ENCODE results near the gene BHLHA15.

The BHLHA15 gene

DNA sequence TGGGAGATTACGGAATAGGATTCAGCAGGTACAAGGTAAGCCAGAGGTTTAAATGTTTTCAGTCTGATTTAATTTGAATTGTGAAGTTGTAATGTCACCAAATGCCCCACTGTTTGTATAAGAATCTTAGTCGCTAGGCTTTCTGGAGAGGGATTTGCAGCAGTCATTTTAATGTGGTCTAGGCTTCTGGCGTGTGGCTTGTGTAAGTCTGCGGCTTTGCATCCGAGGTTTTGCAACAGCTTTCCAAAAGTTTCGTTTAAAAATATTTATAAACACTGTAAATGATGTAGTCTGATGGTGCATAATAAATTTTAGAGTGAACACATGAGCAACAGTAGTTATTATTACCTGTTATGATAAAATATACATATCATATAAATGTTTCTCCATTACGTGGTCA, 26.1 kb upstream of the BHLHA15 start:
- Histone ChIP-seq H3K4me1 (ENCODE audit: control insufficient read depth, insufficient read depth, low read length) (no peaks in the 10 kb centered on the region), H3K27ac (ENCODE audit: extremely low read depth, low read depth, low read length) (no peak overlapping the region), H3K4me3 (ENCODE audit: low read depth, low read length) (no peak overlapping the region), H3K9me3 (ENCODE audit: control insufficient read depth, insufficient read depth, low read depth, low read length) (no peaks in the 10 kb centered on the region), H3K36me3 (ENCODE audit: control insufficient read depth in 2 of 2, insufficient read depth in 1 of 2, low read length in 2 of 2) (peaks cover 6 to 14% of the 10 kb centered on the region in 2 experiments; a peak in 2 of 3 replicates)
- TF ChIP-seq HOXA7 (CRISPR knock-in tag; IDR thresholded peaks at IDR 0.05; ENCODE audit: borderline replicate concordance) (no peak), WT1 (tag by site-specific recombination; IDR thresholded peaks at IDR 0.05) (no peak), ZNF157 (tag by site-specific recombination; IDR thresholded peaks at IDR 0.05) (no peak), ZNF311 (tag by site-specific recombination; IDR thresholded peaks at IDR 0.05; ENCODE audit: borderline replicate concordance) (no peak), ZNF324 (tag by site-specific recombination; IDR thresholded peaks at IDR 0.05) (no peak)
- TF ChIP-seq, protein P1, sequence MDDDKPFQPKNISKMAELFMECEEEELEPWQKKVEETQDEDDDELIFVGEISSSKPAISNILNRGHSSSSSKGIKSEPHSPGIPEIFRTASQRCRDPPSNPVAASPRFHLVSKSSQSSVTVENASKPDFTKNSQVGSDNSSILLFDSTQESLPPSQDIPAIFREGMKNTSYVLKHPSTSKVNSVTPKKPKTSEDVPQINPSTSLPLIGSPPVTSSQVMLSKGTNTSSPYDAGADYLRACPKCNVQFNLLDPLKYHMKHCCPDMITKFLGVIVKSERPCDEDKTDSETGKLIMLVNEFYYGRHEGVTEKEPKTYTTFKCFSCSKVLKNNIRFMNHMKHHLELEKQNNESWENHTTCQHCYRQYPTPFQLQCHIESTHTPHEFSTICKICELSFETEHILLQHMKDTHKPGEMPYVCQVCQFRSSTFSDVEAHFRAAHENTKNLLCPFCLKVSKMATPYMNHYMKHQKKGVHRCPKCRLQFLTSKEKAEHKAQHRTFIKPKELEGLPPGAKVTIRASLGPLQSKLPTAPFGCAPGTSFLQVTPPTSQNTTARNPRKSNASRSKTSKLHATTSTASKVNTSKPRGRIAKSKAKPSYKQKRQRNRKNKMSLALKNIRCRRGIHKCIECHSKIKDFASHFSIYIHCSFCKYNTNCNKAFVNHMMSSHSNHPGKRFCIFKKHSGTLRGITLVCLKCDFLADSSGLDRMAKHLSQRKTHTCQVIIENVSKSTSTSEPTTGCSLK (tag by site-specific recombination; IDR thresholded peaks at IDR 0.05) = no peak
- TF ChIP-seq, protein P2, sequence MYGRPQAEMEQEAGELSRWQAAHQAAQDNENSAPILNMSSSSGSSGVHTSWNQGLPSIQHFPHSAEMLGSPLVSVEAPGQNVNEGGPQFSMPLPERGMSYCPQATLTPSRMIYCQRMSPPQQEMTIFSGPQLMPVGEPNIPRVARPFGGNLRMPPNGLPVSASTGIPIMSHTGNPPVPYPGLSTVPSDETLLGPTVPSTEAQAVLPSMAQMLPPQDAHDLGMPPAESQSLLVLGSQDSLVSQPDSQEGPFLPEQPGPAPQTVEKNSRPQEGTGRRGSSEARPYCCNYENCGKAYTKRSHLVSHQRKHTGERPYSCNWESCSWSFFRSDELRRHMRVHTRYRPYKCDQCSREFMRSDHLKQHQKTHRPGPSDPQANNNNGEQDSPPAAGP (tag by site-specific recombination; IDR thresholded peaks at IDR 0.05) = no peak
- TF ChIP-seq, protein P3, sequence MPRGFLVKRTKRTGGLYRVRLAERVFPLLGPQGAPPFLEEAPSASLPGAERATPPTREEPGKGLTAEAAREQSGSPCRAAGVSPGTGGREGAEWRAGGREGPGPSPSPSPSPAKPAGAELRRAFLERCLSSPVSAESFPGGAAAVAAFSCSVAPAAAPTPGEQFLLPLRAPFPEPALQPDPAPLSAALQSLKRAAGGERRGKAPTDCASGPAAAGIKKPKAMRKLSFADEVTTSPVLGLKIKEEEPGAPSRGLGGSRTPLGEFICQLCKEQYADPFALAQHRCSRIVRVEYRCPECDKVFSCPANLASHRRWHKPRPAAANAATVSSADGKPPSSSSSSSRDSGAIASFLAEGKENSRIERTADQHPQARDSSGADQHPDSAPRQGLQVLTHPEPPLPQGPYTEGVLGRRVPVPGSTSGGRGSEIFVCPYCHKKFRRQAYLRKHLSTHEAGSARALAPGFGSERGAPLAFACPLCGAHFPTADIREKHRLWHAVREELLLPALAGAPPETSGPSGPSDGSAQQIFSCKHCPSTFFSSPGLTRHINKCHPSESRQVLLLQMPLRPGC (tag by site-specific recombination; IDR thresholded peaks at IDR 0.05) = no peak
- ChIA-PET POLR2A (interaction anchor here (0.6 kb wide), 1 partner anchor 59 kb away, joined by 3 read pairs; no protein-coding TSS in a partner anchor), CTCF (interaction anchor here (0.6 to 1.7 kb wide), 3 partner anchors 16 to 20 kb away, joined by 3 to 5 read pairs (median 4); no protein-coding TSS in a partner anchor)

DNA sequence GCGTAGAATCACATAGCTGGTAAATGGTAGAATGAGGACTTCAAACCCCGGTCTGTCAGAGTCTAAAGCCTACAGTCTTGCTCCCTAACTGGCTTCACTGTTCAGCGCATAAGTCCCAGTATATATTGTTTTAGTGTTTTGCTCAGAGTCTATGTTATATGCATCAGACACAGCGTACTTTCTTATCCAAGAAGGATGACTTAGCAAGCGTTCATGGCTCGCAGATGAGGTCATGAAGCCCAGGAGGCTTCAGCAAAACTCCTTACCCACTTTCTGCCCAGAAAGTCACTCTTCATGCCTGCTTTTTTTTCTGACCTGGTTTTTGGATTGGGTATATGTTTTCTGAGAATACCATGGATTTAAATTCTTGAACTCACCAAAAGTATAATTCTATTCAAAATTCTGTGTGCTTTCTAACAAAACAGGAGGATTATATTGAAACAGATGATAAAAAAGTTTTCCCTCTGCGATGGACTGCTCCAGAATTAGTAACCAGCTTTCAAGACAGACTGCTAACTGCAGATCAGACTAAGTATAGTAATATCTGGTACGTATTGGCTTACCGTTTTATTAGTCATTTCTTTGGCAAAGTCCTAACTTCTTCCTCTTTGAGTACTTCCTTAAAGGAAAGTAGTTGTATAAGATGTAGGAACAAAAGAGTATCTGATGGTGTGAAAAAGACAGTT, 24.6 kb upstream of the BHLHA15 start:
- no peak for TF ChIP-seq SP7 (tag by site-specific recombination; IDR thresholded peaks at IDR 0.05)
- TF ChIP-seq GLI2 (tag by site-specific recombination; IDR thresholded peaks at IDR 0.05; ENCODE audit: borderline replicate concordance, low read depth) = no peak
- no peak for TF ChIP-seq ZNF366 (tag by site-specific recombination; conservative IDR thresholded peaks at IDR 0.05)
- TF ChIP-seq GFI1B (tag by site-specific recombination; IDR thresholded peaks at IDR 0.05) = no peak
- no peak for TF ChIP-seq REPIN1 (tag by site-specific recombination; IDR thresholded peaks at IDR 0.05; ENCODE audit: low read depth)
- no peak for TF ChIP-seq ZBTB10 (tag by site-specific recombination; IDR thresholded peaks at IDR 0.05)
- TF ChIP-seq ZNF335 (tag by site-specific recombination; conservative IDR thresholded peaks at IDR 0.05) = no peak
- TF ChIP-seq MYNN (tag by site-specific recombination; IDR thresholded peaks at IDR 0.05; ENCODE audit: borderline replicate concordance) = no peak
- TF ChIP-seq ZNF140 (tag by site-specific recombination; IDR thresholded peaks at IDR 0.05) = no peak
- no peak for TF ChIP-seq ZFP41 (tag by site-specific recombination; IDR thresholded peaks at IDR 0.05; ENCODE audit: borderline replicate concordance)
- TF ChIP-seq ZNF362 (tag by site-specific recombination; IDR thresholded peaks at IDR 0.05) = no peak
- no peak for TF ChIP-seq ZNF26 (tag by site-specific recombination; IDR thresholded peaks at IDR 0.05)
- no peak for TF ChIP-seq ZNF639 (tag by site-specific recombination; IDR thresholded peaks at IDR 0.05)
- TF ChIP-seq YY1 (tag by site-specific recombination; IDR thresholded peaks at IDR 0.05) = no peak
- Histone ChIP-seq H3K36me3 (ENCODE audit: control insufficient read depth in 2 of 2, insufficient read depth in 1 of 2, low read length in 2 of 2) (peaks cover 6 to 18% of the 10 kb centered on the region in 2 experiments; a peak in 2 of 3 replicates), H3K4me3 (ENCODE audit: low read depth, low read length) (no peak overlapping the region), H3K4me1 (ENCODE audit: control insufficient read depth, insufficient read depth, low read length) (no peaks in the 10 kb centered on the region), H3K9me3 (ENCODE audit: control insufficient read depth, insufficient read depth, low read depth, low read length) (no peaks in the 10 kb centered on the region), H3K27ac (ENCODE audit: extremely low read depth, low read depth, low read length) (no peak overlapping the region)
- CTCF ChIA-PET = interaction anchor here (0.6 to 0.7 kb wide), 2 partner anchors 166 to 767 kb away, joined by 3 read pairs; no protein-coding TSS in a partner anchor
- POLR2A ChIA-PET = no interaction called here

Measured in HEK293 (cell line).